CD4-positive, CD25-positive, alpha-beta regulatory T cell (primary cell): Measurements from ENCODE around the gene HDAC4. TPM values are rescaled to one million over a fixed set of nuclear protein-coding genes. Genes with fewer than 3 reads are reported as not detected.

Experiments used
- ATAC-seq, 2 donors: fragments of 150-1000 bp; cut with Tn5 transposase; one replicate each; pipeline ENCODE4 v1.10.0; 2021; ENCODE audit warnings: low read depth in 2 of 2, moderate number of reproducible peaks in 2 of 2, moderate library complexity in 1 of 2
- DNase-seq, 3 donors: peaks; one replicate each; pipeline versions ENCODE4 v3.0.0 to v3.0.0-alpha.2; 2012 to 2022; ENCODE audit warnings: mixed read lengths in 1 of 3
- H3K27ac ChIP-seq: one replicate; pipeline ENCODE4 v1.7.0; 2013; ENCODE audit warnings: mild to moderate bottlenecking, low read length; ENCODE audit not compliant: insufficient read depth, poor library complexity, severe bottlenecking
- H3K27me3 ChIP-seq: one replicate; pipeline ENCODE4 v1.7.0; 2013; ENCODE audit warnings: low read length; ENCODE audit not compliant: control insufficient read depth, insufficient read depth
- H3K36me3 ChIP-seq: one replicate; pipeline ENCODE4 v1.7.0; 2013; ENCODE audit warnings: mild to moderate bottlenecking, low read length, moderate library complexity; ENCODE audit not compliant: control insufficient read depth, insufficient read depth
- H3K4me1 ChIP-seq: 2 replicates; pipeline ENCODE4 v1.7.0; 2013; ENCODE audit warnings: mild to moderate bottlenecking, low read length; ENCODE audit not compliant: insufficient read depth, control insufficient read depth, poor library complexity, severe bottlenecking
- H3K4me3 ChIP-seq: one replicate; pipeline ENCODE4 v1.7.0; 2013; ENCODE audit warnings: low read depth, mild to moderate bottlenecking, low read length, moderate library complexity
- H3K9me3 ChIP-seq, 2 experiments: 1 replicate in 1 of 2; 2 replicates in 1 of 2; pipeline ENCODE4 v1.7.0; 2013; ENCODE audit warnings: low read length in 2 of 2, mild to moderate bottlenecking in 1 of 2, moderate library complexity in 1 of 2; ENCODE audit not compliant: control insufficient read depth in 2 of 2
- H3K27ac Mint-ChIP-seq, 3 donors: one replicate each; pipeline ENCODE4 v1.8.0; 2020 to 2022; ENCODE audit warnings: mild to moderate bottlenecking in 3 of 3, mixed read lengths in 3 of 3, moderate library complexity in 2 of 3
- H3K27me3 Mint-ChIP-seq: one replicate; pipeline ENCODE4 v1.8.0; 2022; ENCODE audit warnings: mild to moderate bottlenecking, mixed read lengths
- H3K36me3 Mint-ChIP-seq: one replicate; pipeline ENCODE4 v1.8.0; 2020; ENCODE audit warnings: mixed read lengths
- H3K4me1 Mint-ChIP-seq, 4 donors: one replicate each; pipeline ENCODE4 v1.8.0; 2020 to 2022; ENCODE audit warnings: mixed read lengths in 4 of 4, mild to moderate bottlenecking in 1 of 4
- H3K4me3 Mint-ChIP-seq, 4 donors: one replicate each; pipeline ENCODE4 v1.8.0; 2020 to 2022; ENCODE audit warnings: mild to moderate bottlenecking in 4 of 4, mixed read lengths in 4 of 4, moderate library complexity in 3 of 4
- H3K9me3 Mint-ChIP-seq, 7 donors: one replicate each; pipeline ENCODE4 v1.8.0; 2020 to 2022; ENCODE audit warnings: mixed read lengths in 7 of 7, mild to moderate bottlenecking in 3 of 7, moderate library complexity in 2 of 7
- polyA plus RNA-seq, 4 donors: library from polyadenylated mRNA; unstranded; fragments of 300-500 nt; fragmentation: Illumina TruSeq; gene quantifications; one replicate each; pipeline ENCODE4 v1.2.3, GENCODE V29; 2021
- total RNA-seq: library from RNA; stranded (reverse); gene quantifications from one replicate; pipeline ENCODE4 v1.2.3, GENCODE V29; 2022

Gene HDAC4
- total and polyA plus RNA-seq, 5 donors from 2014 or later = 6.5 to 118 (median 8.6) TPM

DNA sequence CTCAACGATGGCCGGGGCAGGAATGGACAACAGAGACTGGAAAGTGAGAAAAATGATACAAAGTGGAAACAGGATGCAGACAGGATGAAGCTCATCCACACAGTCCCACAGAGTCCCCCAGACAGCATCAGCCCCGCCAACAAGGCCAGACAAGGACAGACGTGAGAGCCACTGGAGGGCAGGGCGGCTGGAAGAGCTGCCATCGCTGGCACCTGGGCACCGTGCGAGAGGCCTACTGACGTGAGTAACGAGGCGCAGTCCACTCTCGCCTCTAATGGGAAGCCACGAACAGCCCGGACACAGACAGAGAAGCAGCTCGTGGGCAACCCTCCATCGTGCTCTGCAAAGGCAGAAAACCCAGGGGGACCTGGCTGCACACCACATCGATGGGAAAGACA, 17.1 kb downstream of the HDAC4 start:
- no peak overlapping the region for H3K4me3 ChIP-seq
- no peaks in the 10 kb centered on the region for H3K9me3 Mint-ChIP-seq
- H3K27me3 Mint-ChIP-seq = no peaks in the 10 kb centered on the region
- peaks cover 20% of the 10 kb centered on the region for H3K4me1 ChIP-seq
- no peak overlapping the region for H3K27ac ChIP-seq
- no peaks in the 10 kb centered on the region for H3K27me3 ChIP-seq
- no peak overlapping the region for H3K4me3 Mint-ChIP-seq
- no peaks in the 10 kb centered on the region for H3K9me3 ChIP-seq
- H3K27ac Mint-ChIP-seq = peak overlapping the region in 2 of 3 donors; percentile 56 to 67
- DNase-seq (no peak), ATAC-seq (no peak)
- H3K4me1 Mint-ChIP-seq = peaks cover 8 to 38% (median 19%) of the 10 kb centered on the region in 4 donors
- H3K36me3 ChIP-seq = no peaks in the 10 kb centered on the region
- peaks cover 11% of the 10 kb centered on the region for H3K36me3 Mint-ChIP-seq

GRCh38 chr2:239383036-239383758, 17.6 kb downstream of the HDAC4 start:
- ATAC-seq (no peak), DNase-seq (no peak)
- Mint-ChIP-seq H3K36me3 (peaks cover 11% of the 10 kb centered on the region), H3K9me3 (no peaks in the 10 kb centered on the region), H3K27ac (peak overlapping the region in 2 of 3 donors; percentile 56 to 67), H3K4me3 (no peak overlapping the region), H3K27me3 (no peaks in the 10 kb centered on the region), H3K4me1 (peaks cover 8 to 38% (median 19%) of the 10 kb centered on the region in 4 donors)
- Histone ChIP-seq H3K27me3 (no peaks in the 10 kb centered on the region), H3K36me3 (no peaks in the 10 kb centered on the region), H3K9me3 (no peaks in the 10 kb centered on the region), H3K4me3 (no peak overlapping the region), H3K27ac (no peak overlapping the region), H3K4me1 (peaks cover 20% of the 10 kb centered on the region)

DNA sequence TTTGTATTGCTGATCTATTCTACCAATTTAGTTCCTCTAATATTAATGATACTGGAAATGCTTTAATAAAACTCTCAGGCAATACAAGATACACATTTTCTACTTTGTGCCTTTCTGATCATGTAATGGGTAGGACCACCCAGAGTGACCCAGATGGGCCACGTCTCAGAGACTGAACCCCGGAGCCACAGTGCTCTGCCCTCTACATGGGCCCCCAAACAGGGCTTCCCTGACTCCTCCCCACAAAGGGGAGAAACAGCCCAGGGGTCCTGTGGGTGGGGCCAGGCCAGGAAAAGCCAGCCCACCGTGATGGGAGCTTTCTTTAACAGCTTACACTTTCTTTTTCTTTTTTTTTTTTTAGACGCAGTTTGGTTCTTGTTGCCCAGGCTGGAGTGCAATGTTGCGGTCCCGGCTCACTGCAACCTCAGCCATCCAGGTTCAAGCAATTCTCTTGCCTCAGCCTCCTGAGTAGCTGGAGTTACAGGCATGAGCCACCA, 18.4 kb downstream of the HDAC4 start:
- peaks cover 8 to 42% (median 19%) of the 10 kb centered on the region in 4 donors for H3K4me1 Mint-ChIP-seq
- peak overlapping the region in 2 of 4 donors; percentile 11 to 43 for H3K4me3 Mint-ChIP-seq
- no peak overlapping the region for H3K27ac ChIP-seq
- H3K4me1 ChIP-seq = peaks cover 20% of the 10 kb centered on the region
- no peaks in the 10 kb centered on the region for H3K27me3 Mint-ChIP-seq
- no peak for DNase-seq
- peaks cover 11% of the 10 kb centered on the region for H3K36me3 Mint-ChIP-seq
- H3K9me3 ChIP-seq = no peaks in the 10 kb centered on the region
- no peaks in the 10 kb centered on the region for H3K9me3 Mint-ChIP-seq
- no peak overlapping the region for H3K4me3 ChIP-seq
- H3K27ac Mint-ChIP-seq = peak overlapping the region in 2 of 3 donors; percentile 55 to 95
- no peak for ATAC-seq
- H3K36me3 ChIP-seq = no peaks in the 10 kb centered on the region
- H3K27me3 ChIP-seq = no peaks in the 10 kb centered on the region

- H3K9me3 Mint-ChIP-seq = no peaks in the 10 kb centered on the region
- H3K36me3 Mint-ChIP-seq = peaks cover 9% of the 10 kb centered on the region
- peak overlapping the region in 3 of 4 donors; percentile 74 to 90 (median 83) for H3K4me3 Mint-ChIP-seq
- H3K27me3 ChIP-seq = no peaks in the 10 kb centered on the region
- peak overlapping the region; percentile 95 to 97 (median 97) for H3K27ac Mint-ChIP-seq
- H3K4me3 ChIP-seq = peak overlapping the region; percentile 96
- H3K36me3 ChIP-seq = no peaks in the 10 kb centered on the region
- H3K27me3 Mint-ChIP-seq = no peaks in the 10 kb centered on the region
- H3K4me1 ChIP-seq = peaks cover 20% of the 10 kb centered on the region
- H3K4me1 Mint-ChIP-seq = peaks cover 8 to 39% (median 17%) of the 10 kb centered on the region in 4 donors
- DNase-seq = no peak
- peak overlapping the region; percentile 80 for H3K27ac ChIP-seq
- ATAC-seq = no peak
- H3K9me3 ChIP-seq = no peaks in the 10 kb centered on the region
Observed at GRCh38 chr2:239381709-239382134, 19.1 kb downstream of the HDAC4 start.

- DNase-seq (peak; percentile 56 to 87 (median 77)), ATAC-seq (peak; percentile 88 to 93)
- Mint-ChIP-seq H3K9me3 (no peaks in the 10 kb centered on the region), H3K4me3 (peak overlapping the region; percentile 74 to 95 (median 86)), H3K27ac (peak overlapping the region; percentile 89 to 97 (median 95)), H3K36me3 (peaks cover 8% of the 10 kb centered on the region), H3K4me1 (peaks cover 8 to 36% (median 17%) of the 10 kb centered on the region in 4 donors), H3K27me3 (no peaks in the 10 kb centered on the region)
- Histone ChIP-seq H3K27ac (peak overlapping the region; percentile 80), H3K4me3 (peak overlapping the region; percentile 96), H3K27me3 (no peaks in the 10 kb centered on the region), H3K4me1 (peaks cover 20% of the 10 kb centered on the region), H3K36me3 (no peaks in the 10 kb centered on the region), H3K9me3 (no peaks in the 10 kb centered on the region)
Observed at GRCh38 chr2:239380831-239381708, 19.8 kb downstream of the HDAC4 start.

GRCh38 chr2:239379641-239380170, 21.1 kb downstream of the HDAC4 start:
- ATAC-seq (no peak), DNase-seq (peak in 1 of 3 donors; percentile 1)
- no peaks in the 10 kb centered on the region for H3K9me3 ChIP-seq
- no peaks in the 10 kb centered on the region for H3K9me3 Mint-ChIP-seq
- H3K4me3 ChIP-seq = no peak overlapping the region
- H3K27ac Mint-ChIP-seq = peak overlapping the region in 2 of 3 donors; percentile 75 to 77
- H3K4me3 Mint-ChIP-seq = no peak overlapping the region
- H3K27ac ChIP-seq = no peak overlapping the region
- H3K4me1 Mint-ChIP-seq = peaks cover 8 to 35% (median 16%) of the 10 kb centered on the region in 4 donors
- peaks cover 20% of the 10 kb centered on the region for H3K4me1 ChIP-seq
- H3K36me3 Mint-ChIP-seq = peaks cover 4% of the 10 kb centered on the region
- no peaks in the 10 kb centered on the region for H3K36me3 ChIP-seq
- H3K27me3 ChIP-seq = no peaks in the 10 kb centered on the region
- H3K27me3 Mint-ChIP-seq = no peaks in the 10 kb centered on the region

- H3K4me1 Mint-ChIP-seq = peaks cover 8 to 35% (median 16%) of the 10 kb centered on the region in 4 donors
Observed at GRCh38 chr2:239378918-239379640, 21.7 kb downstream of the HDAC4 start.

More at GRCh38 chr2:239378918-239379640, 21.7 kb downstream of the HDAC4 start:
- no peak for ATAC-seq
- no peak overlapping the region for H3K27ac ChIP-seq
- H3K9me3 ChIP-seq = no peaks in the 10 kb centered on the region
- Mint-ChIP-seq H3K27me3 (no peaks in the 10 kb centered on the region), H3K36me3 (peaks cover 4% of the 10 kb centered on the region), H3K9me3 (no peaks in the 10 kb centered on the region), H3K4me3 (peak overlapping the region in 1 of 4 donors; percentile 51), H3K27ac (peak overlapping the region in 2 of 3 donors; percentile 25 to 87)
- peaks cover 20% of the 10 kb centered on the region for H3K4me1 ChIP-seq
- no peak overlapping the region for H3K4me3 ChIP-seq
- H3K27me3 ChIP-seq = no peaks in the 10 kb centered on the region
- peak in 1 of 3 donors; percentile 0 for DNase-seq
- H3K36me3 ChIP-seq = no peaks in the 10 kb centered on the region
